Hepatic stellate cell (primary cell): ENCODE data around the gene ACSBG1.

Source experiments
- DNase-seq: peaks from one replicate; pipeline ENCODE4 v3.0.0; 2011; ENCODE audit warnings: low spot score

The ACSBG1 gene

DNA sequence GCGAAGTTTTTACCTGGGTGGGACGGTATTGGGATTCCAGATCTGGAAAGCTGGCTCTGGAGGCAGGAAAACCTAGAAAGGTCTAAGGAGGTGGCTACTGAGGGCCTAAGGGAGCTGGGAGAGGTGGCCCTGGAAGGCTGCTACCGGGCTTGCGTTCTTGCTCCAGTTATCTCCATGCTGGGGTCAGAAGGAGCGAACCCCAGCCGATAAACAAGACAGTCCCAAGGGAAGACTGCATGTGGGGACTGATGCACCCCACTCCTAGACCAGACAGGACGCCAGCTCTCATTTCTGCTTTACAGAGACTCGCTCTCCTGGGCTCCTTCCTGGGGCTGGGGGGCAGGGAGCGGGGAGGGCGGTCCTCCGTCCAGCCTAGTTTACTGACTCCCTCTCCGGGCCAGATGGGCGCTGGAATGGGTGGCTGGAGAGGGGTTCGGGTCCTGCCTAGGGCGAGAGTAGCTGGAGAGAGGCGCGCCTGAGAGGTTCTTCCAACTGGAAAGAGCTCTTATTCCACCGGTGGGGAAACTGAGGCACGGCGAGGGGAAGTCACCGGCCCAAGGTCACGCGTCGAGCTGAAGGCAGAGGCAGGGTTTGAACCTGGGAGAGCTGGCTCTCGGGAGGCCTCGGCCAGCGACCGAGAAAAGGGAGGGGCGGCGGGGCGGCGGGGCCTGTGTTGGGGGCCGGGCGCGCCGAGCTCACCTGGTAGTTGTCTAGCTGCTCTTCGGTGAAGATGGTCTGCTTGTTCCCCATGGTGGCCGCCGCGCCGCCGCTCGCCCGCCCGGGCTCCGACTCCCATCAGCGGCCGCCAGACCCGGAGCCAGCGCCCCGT is 103.7 kb downstream of the ACSBG1 start:
- no peak for DNase-seq

DNA sequence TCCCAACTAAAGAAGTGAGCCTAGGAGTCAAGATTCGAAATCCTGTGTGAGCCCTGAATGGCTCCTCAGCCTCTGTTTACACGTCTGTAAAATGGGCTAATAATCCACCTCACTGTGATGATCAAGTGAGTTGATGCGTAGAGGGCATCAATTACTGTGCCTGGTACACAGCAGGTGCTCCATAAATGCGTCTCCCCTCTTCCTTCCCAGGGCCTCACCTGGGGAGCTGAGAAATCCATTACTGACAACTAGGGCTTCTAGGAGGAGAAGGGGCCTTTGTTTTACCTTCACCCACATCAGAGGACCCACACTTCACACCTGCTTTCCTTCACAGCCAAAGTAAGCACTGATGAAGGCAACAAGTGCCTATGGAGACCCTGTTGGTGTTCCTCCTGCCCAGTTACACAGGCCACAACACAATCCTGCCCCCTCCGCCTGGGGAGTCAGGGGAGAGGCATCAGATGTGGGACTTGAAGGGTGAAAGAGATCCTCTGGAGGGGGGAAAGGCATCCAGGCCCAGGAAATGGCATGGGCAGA is 104.5 kb downstream of the ACSBG1 start:
- no peak for DNase-seq

DNA sequence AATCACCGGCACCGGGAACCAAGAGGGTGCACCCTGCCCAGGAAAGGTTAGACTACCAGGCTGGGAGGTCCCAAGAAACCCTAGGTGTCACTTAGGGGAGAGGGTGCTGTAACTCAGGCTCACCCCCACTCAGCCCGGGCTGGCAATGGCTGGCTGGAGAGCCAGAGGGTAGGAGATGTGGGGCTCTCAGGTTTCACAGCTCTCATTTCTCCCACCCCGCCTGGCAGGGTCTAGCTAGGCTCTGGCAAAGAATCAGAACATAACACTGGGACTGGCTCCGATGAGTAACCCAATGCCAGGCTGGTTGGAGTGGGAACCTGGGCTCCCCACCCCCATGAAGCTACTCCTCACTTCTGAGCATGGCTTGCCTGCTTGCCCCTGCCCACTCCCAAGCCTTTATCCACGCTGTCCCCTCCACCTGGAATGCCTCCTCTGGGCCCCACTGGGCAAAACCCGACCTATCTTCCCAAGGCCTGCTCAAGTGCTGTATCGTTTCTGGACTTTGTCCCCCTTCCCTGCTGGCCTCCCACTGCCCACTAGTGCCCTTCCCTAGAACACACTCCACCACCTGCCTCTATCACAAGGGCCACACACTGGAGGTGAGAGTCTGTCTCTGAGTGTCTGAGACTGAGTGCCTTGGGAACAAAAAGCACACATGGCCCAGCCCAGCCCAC is 105.2 kb downstream of the ACSBG1 start:
- DNase-seq, result no peak

DNA sequence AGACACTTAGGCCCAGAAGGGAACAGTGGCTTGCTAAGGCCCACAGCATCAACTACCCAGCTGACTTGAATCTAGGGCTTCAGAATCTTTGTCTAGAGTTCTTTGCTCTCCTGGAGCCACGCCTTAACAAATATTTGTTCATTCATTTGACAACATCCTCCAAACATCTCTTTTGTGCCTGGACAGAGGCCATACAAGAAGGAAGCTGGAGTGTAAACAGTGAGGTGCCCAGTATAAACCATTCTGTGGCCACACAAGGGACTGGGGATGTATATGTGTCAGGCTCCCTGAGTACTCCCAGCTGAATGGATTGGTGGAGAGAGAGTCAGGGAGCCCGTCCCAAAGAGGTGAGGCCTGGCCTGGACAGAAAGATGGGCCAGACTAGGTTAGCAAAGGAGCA is 106.5 kb downstream of the ACSBG1 start:
- DNase-seq, result no peak

DNA sequence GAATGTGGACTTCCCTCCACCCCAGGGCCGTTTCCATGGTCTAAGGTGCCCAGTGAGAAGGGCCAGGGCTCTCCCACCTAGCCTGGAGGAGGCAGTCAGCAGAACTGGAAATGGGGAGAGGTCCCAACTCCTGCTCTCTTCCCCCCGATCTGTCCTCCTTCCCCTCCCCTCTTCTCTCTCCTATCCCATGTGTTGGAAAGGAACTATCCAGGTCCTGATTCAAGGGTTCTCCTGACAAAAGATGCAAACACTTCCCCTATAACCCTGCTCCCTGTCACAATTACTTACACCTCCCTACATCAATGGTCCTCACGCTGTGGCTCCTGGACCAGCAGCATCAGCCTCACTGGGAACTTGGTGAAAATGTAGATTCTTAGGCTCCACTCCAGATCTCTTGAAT is 109.1 kb downstream of the ACSBG1 start:
- DNase-seq, result no peak

DNA sequence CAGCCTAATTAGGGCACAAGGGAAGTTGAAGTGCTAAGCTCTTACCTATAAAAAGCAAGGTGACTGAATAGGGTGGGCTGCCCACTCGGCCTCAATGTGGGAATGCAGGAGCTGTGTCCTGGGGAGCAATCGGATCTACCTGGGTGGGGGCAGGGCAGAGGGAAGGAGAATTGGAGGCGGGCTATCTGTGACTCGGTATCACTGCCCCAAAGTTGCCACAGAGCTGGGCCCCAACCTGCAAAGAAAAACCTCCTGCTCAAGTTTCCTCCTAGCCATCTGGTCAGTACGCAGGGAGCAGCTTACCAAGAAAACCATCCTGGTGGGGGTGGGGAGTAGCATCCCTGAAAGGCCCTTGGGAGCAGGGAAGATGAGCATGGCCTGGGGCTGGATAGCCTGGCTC is 113.8 kb downstream of the ACSBG1 start:
- no peak for DNase-seq
